Caco-2 (cell line): Measurements from ENCODE around the gene LDB1. TPM values are rescaled to one million over a fixed set of nuclear protein-coding genes. Genes with fewer than 3 reads are reported as not detected.

Experiments used
- BruUV-seq: library from RNA; stranded (reverse); fragments of 400-500 nt; replicated peaks from 2 replicates; lab custom pipeline; 2021; lab: Mats Ljungman, UMichigan
- CTCF ChIA-PET: fragments of 300-600 bp; sonication (Branson Sonifier 250); formaldehyde crosslinking; loops from one replicate; lab custom pipeline; 2022; ENCODE audit warnings: antibody characterized with exemption; lab: Charles Lee
- POLR2A ChIA-PET: fragments of 300-600 bp; sonication (Branson Sonifier 250); formaldehyde crosslinking; loops from one replicate; lab custom pipeline; 2022; ENCODE audit warnings: antibody characterized with exemption; lab: Charles Lee
- DNase-seq, 2 experiments: peaks; one replicate each; pipeline versions ENCODE4 v3.0.0 to v3.0.0-alpha.2; 2020 to 2022
- H3K27me3 ChIP-seq: replicated peaks from 2 replicates; pipeline ENCODE4 v1.6.0; 2011; ENCODE audit warnings: low read length; ENCODE audit not compliant: control insufficient read depth, insufficient read depth
- H3K36me3 ChIP-seq: 2 replicates; pipeline ENCODE4 v1.5.1; 2011; ENCODE audit warnings: low read length; ENCODE audit not compliant: control insufficient read depth, insufficient read depth
- H3K4me1 ChIP-seq: fragments of 250-450 bp; sonication (Bioruptor Pico); 2 replicates; pipeline ENCODE4 v1.5.1; 2020; ENCODE audit warnings: mild to moderate bottlenecking
- H3K4me3 ChIP-seq: 2 replicates; pipeline ENCODE4 v1.5.1; 2011; ENCODE audit warnings: low read depth, mild to moderate bottlenecking, control low read depth, low read length
- H3K9me3 ChIP-seq: fragments of 250-450 bp; sonication (Bioruptor Pico); 2 replicates; pipeline ENCODE4 v1.5.1; 2020; ENCODE audit warnings: mild to moderate bottlenecking, moderate library complexity
- H3K27ac Mint-ChIP-seq: one replicate; pipeline ENCODE4 v1.8.0; 2022; ENCODE audit warnings: mixed read lengths; ENCODE audit not compliant: unreplicated experiment
- H3K27me3 Mint-ChIP-seq: one replicate; pipeline ENCODE4 v1.8.0; 2022; ENCODE audit warnings: mixed read lengths; ENCODE audit not compliant: insufficient read depth, unreplicated experiment
- H3K36me3 Mint-ChIP-seq: one replicate; pipeline ENCODE4 v1.8.0; 2022; ENCODE audit warnings: mild to moderate bottlenecking, mixed read lengths; ENCODE audit not compliant: insufficient read depth, unreplicated experiment
- H3K4me1 Mint-ChIP-seq: one replicate; pipeline ENCODE4 v1.8.0; 2022; ENCODE audit warnings: low read depth, mixed read lengths; ENCODE audit not compliant: unreplicated experiment
- H3K4me3 Mint-ChIP-seq: one replicate; pipeline ENCODE4 v1.8.0; 2022; ENCODE audit warnings: mild to moderate bottlenecking, moderate library complexity, mixed read lengths; ENCODE audit not compliant: unreplicated experiment
- H3K9me3 Mint-ChIP-seq: one replicate; pipeline ENCODE4 v1.8.0; 2022; ENCODE audit warnings: mixed read lengths; ENCODE audit not compliant: unreplicated experiment
- intact Hi-C: fragments of 100-400 bp; cut with micrococcal nuclease; formaldehyde crosslinking; loops from one replicate; pipeline ENCODE4 v1.10.0; 2022; ENCODE audit not compliant: unreplicated experiment
- total RNA-seq: library from RNA; stranded (reverse); gene quantifications from 2 replicates; pipeline ENCODE4 v1.2.3, GENCODE V29; 2022
- TF ChIP-seq, protein P1 (sequence below), 2 experiments: fragments of 200-600 bp in 1 of 2; IDR thresholded peaks; 1 replicate in 1 of 2; 2 replicates in 1 of 2; pipeline versions ENCODE4 v1.5.1 to v1.8.0; 2011 to 2022; ENCODE audit warnings: antibody characterized with exemption in 1 of 2, control low read depth in 1 of 2, inconsistent platforms in 1 of 2, low read depth in 1 of 2, low read length in 1 of 2, mild to moderate bottlenecking in 1 of 2, moderate library complexity in 1 of 2; ENCODE audit not compliant: insufficient read depth in 1 of 2, severe bottlenecking in 1 of 2, unreplicated experiment in 1 of 2

Gene LDB1
- total RNA-seq, 1 experiment from 2014 or later, result 52.3 TPM

GRCh38 chr10:102106998-102107397 is 13.2 kb downstream of the LDB1 start:
- no TSS peak for BruUV-seq
- Histone ChIP-seq H3K36me3 (peaks cover 9% of the 10 kb centered on the region), H3K4me1 (no peaks in the 10 kb centered on the region), H3K27me3 (no peaks in the 10 kb centered on the region), H3K4me3 (no peak overlapping the region), H3K9me3 (no peaks in the 10 kb centered on the region)
- TF ChIP-seq, protein P1, sequence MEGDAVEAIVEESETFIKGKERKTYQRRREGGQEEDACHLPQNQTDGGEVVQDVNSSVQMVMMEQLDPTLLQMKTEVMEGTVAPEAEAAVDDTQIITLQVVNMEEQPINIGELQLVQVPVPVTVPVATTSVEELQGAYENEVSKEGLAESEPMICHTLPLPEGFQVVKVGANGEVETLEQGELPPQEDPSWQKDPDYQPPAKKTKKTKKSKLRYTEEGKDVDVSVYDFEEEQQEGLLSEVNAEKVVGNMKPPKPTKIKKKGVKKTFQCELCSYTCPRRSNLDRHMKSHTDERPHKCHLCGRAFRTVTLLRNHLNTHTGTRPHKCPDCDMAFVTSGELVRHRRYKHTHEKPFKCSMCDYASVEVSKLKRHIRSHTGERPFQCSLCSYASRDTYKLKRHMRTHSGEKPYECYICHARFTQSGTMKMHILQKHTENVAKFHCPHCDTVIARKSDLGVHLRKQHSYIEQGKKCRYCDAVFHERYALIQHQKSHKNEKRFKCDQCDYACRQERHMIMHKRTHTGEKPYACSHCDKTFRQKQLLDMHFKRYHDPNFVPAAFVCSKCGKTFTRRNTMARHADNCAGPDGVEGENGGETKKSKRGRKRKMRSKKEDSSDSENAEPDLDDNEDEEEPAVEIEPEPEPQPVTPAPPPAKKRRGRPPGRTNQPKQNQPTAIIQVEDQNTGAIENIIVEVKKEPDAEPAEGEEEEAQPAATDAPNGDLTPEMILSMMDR (IDR thresholded peaks at IDR 0.05; ENCODE audit: insufficient read depth in 1 of 2, low read depth in 1 of 2, low read length in 1 of 2, severe bottlenecking in 1 of 2, unreplicated experiment in 1 of 2), result no peak
- POLR2A ChIA-PET, result no interaction called here
- H3K27ac Mint-ChIP-seq, result no peak overlapping the region
- H3K27me3 Mint-ChIP-seq, result no peaks in the 10 kb centered on the region
- H3K36me3 Mint-ChIP-seq, result peaks cover 10% of the 10 kb centered on the region
- intact Hi-C loops, result no loop called here
- CTCF ChIA-PET, result no interaction called here
- H3K9me3 Mint-ChIP-seq, result no peaks in the 10 kb centered on the region
- no peak overlapping the region for H3K4me3 Mint-ChIP-seq
- H3K4me1 Mint-ChIP-seq, result no peaks in the 10 kb centered on the region
- DNase-seq, result no peak

- Mint-ChIP-seq H3K27me3 (no peaks in the 10 kb centered on the region), H3K36me3 (no peaks in the 10 kb centered on the region), H3K27ac (no peak overlapping the region), H3K9me3 (no peaks in the 10 kb centered on the region), H3K4me3 (no peak overlapping the region), H3K4me1 (no peaks in the 10 kb centered on the region)
- Histone ChIP-seq H3K36me3 (peaks cover 1% of the 10 kb centered on the region; the same call in 1 of the 2 replicates), H3K4me1 (no peaks in the 10 kb centered on the region), H3K4me3 (no peak overlapping the region), H3K9me3 (no peaks in the 10 kb centered on the region), H3K27me3 (no peaks in the 10 kb centered on the region)
- DNase-seq, result no peak
- POLR2A ChIA-PET, result interaction anchor here (2.0 kb wide), 1 partner anchor 13 kb away, joined by 7 read pairs; no protein-coding TSS in a partner anchor
- no TSS peak for BruUV-seq
- TF ChIP-seq, protein P1 (IDR thresholded peaks at IDR 0.05; ENCODE audit: insufficient read depth in 1 of 2, low read depth in 1 of 2, low read length in 1 of 2, severe bottlenecking in 1 of 2, unreplicated experiment in 1 of 2), result no peak
- CTCF ChIA-PET, result interaction anchor here (0.7 kb wide), 1 partner anchor 10 kb away, joined by 3 read pairs; no protein-coding TSS in a partner anchor
- intact Hi-C loops, result no loop called here
Measured at GRCh38 chr10:102102421-102102820, 17.7 kb downstream of the LDB1 start.

- Mint-ChIP-seq H3K27ac (no peak overlapping the region), H3K27me3 (no peaks in the 10 kb centered on the region), H3K9me3 (no peaks in the 10 kb centered on the region), H3K36me3 (no peaks in the 10 kb centered on the region), H3K4me1 (no peaks in the 10 kb centered on the region), H3K4me3 (no peak overlapping the region)
- no TSS peak for BruUV-seq
- Histone ChIP-seq H3K4me3 (no peak overlapping the region), H3K9me3 (no peaks in the 10 kb centered on the region), H3K27me3 (no peaks in the 10 kb centered on the region), H3K36me3 (no peaks in the 10 kb centered on the region), H3K4me1 (no peaks in the 10 kb centered on the region)
- ChIA-PET CTCF (interaction anchor here (0.7 to 1.2 kb wide), 6 partner anchors 15 to 260 kb away, joined by 3 to 6 read pairs (median 4); no protein-coding TSS in a partner anchor), POLR2A (interaction anchor here (0.9 kb wide), 1 partner anchor 14 kb away, joined by 6 read pairs; no protein-coding TSS in a partner anchor)
- intact Hi-C loops, result no loop called here
- TF ChIP-seq, protein P1 (IDR thresholded peaks at IDR 0.05; ENCODE audit: insufficient read depth in 1 of 2, low read depth in 1 of 2, low read length in 1 of 2, severe bottlenecking in 1 of 2, unreplicated experiment in 1 of 2), result peak; percentile 19 to 53
- peak in 1 of 2 experiments; percentile 29 for DNase-seq
Measured at GRCh38 chr10:102101152-102101551, 19.0 kb downstream of the LDB1 start.
